GM12878 (cell line): Measurements from ENCODE around the gene PUDP. TPM values are rescaled to one million over a fixed set of nuclear protein-coding genes. Genes with fewer than 3 reads are reported as not detected.

Source experiments
- ATAC-seq: fragments of 200-7000 bp; cut with Tn5 transposase; 3 replicates; pipeline ENCODE4 v1.9.1; 2020; ENCODE audit warnings: mild to moderate bottlenecking, moderate library complexity
- BruUV-seq: library from RNA; stranded (reverse); fragments of 400-500 nt; replicated peaks from 2 replicates; lab custom pipeline; 2021; lab: Mats Ljungman, UMichigan
- CTCF ChIA-PET: fragments of 300-600 bp; sonication (Branson Sonifier 250); formaldehyde crosslinking; extraction: SDS; loops from one replicate; lab custom pipeline; 2021; ENCODE audit warnings: inconsistent platforms; lab: Yijun Ruan, JAX
- POLR2A ChIA-PET: fragments of 350-600 bp; formaldehyde crosslinking; extraction: SDS; loops from one replicate; lab custom pipeline; 2021; ENCODE audit warnings: inconsistent platforms; lab: Charles Lee
- RAD21 ChIA-PET: fragments of 300-600 bp; sonication (Branson Sonifier 250); formaldehyde crosslinking; loops from one replicate; lab custom pipeline; 2023; ENCODE audit warnings: antibody characterized with exemption; ENCODE audit not compliant: unreplicated experiment; lab: Charles Lee
- SMC1A ChIA-PET: fragments of 300-600 bp; sonication (Branson Sonifier 250); formaldehyde crosslinking; loops from one replicate; lab custom pipeline; 2023; ENCODE audit not compliant: unreplicated experiment, uncharacterized antibody; lab: Charles Lee
- DNase-seq: peaks from one replicate; pipeline ENCODE4 v3.0.0-alpha.2; 2011; ENCODE audit warnings: low read depth, low spot score
- FAIRE-seq: peaks from 3 replicates; lab custom pipeline; 2011; peaks lifted over from hg19 to GRCh38; lab: Jason Lieb, UNC
- H2AFZ ChIP-seq: 2 replicates; pipeline ENCODE4 v1.6.0; 2011; ENCODE audit warnings: low read depth, low read length, control low read depth; ENCODE audit not compliant: control insufficient read depth
- H3K27ac ChIP-seq: 2 replicates; pipeline ENCODE4 v1.5.1; 2011; ENCODE audit warnings: control low read depth; ENCODE audit not compliant: control insufficient read depth, insufficient read depth
- H3K27me3 ChIP-seq, 2 experiments: replicated peaks in 1 of 2; 2 replicates each; pipeline versions ENCODE4 v1.6.0 to v1.6.1; 2011; ENCODE audit warnings: low read length in 1 of 2; ENCODE audit not compliant: control insufficient read depth in 2 of 2, insufficient read depth in 2 of 2
- H3K36me3 ChIP-seq, 2 experiments: 2 replicates each; pipeline ENCODE4 v1.5.1; 2011; ENCODE audit warnings: low read length in 1 of 2; ENCODE audit not compliant: control insufficient read depth in 2 of 2, insufficient read depth in 2 of 2
- H3K4me1 ChIP-seq: 2 replicates; pipeline ENCODE4 v1.6.1; 2011; ENCODE audit warnings: mild to moderate bottlenecking, low read length, moderate library complexity, mixed read lengths; ENCODE audit not compliant: control insufficient read depth, insufficient read depth
- H3K4me2 ChIP-seq: 2 replicates; pipeline ENCODE4 v1.6.0; 2011; ENCODE audit warnings: control low read depth; ENCODE audit not compliant: control insufficient read depth, insufficient read depth
- H3K4me3 ChIP-seq: fragments of 200-600 bp; sonication (generic); 2 replicates; pipeline ENCODE4 v1.5.1; 2016
- H3K79me2 ChIP-seq: 2 replicates; pipeline ENCODE4 v1.6.0; 2011; ENCODE audit warnings: low read length; ENCODE audit not compliant: control insufficient read depth, insufficient read depth
- H3K9ac ChIP-seq: 2 replicates; pipeline ENCODE4 v1.8.0; 2011; ENCODE audit warnings: low read length, control low read depth, mixed read lengths; ENCODE audit not compliant: control insufficient read depth, insufficient read depth
- H3K9me3 ChIP-seq: replicated peaks from 3 replicates; pipeline ENCODE4 v1.5.1; 2011; ENCODE audit warnings: mild to moderate bottlenecking, low read length; ENCODE audit not compliant: control insufficient read depth, insufficient read depth
- H4K20me1 ChIP-seq: 2 replicates; pipeline ENCODE4 v1.6.0; 2011; ENCODE audit not compliant: control insufficient read depth, insufficient read depth
- ASH2L ChIP-seq: fragments of 300-600, 200-600 bp; sonication (generic); IDR thresholded peaks from 2 replicates; pipeline ENCODE4 v1.6.1; 2017; ENCODE audit warnings: low read depth, mild to moderate bottlenecking, borderline replicate concordance
- ATF3 ChIP-seq: IDR thresholded peaks from 2 replicates; pipeline ENCODE4 v1.6.1; 2011; ENCODE audit warnings: low read depth, mild to moderate bottlenecking, low read length, moderate library complexity, borderline replicate concordance; ENCODE audit errors: extremely low read depth
- DPF2 ChIP-seq: fragments of 450-650 bp; IDR thresholded peaks from 2 replicates; pipeline ENCODE4 v1.6.1; 2017; ENCODE audit warnings: mild to moderate bottlenecking
- EGR1 ChIP-seq, 2 experiments: IDR thresholded peaks; 1 replicate in 1 of 2; 2 replicates in 1 of 2; pipeline ENCODE4 v1.6.1; 2011 to 2012; ENCODE audit warnings: low read depth in 2 of 2, low read length in 2 of 2, borderline replicate concordance in 1 of 2, mild to moderate bottlenecking in 1 of 2, moderate library complexity in 1 of 2
- NFIC ChIP-seq: IDR thresholded peaks from 2 replicates; pipeline ENCODE4 v1.6.1; 2012; ENCODE audit warnings: low read depth, mild to moderate bottlenecking, inconsistent platforms, low read length, moderate library complexity
- RUNX3 ChIP-seq: IDR thresholded peaks from 2 replicates; pipeline ENCODE4 v1.6.1; 2012; ENCODE audit warnings: low read length, inconsistent platforms
- ZBED1 ChIP-seq: IDR thresholded peaks from 2 replicates; pipeline ENCODE4 v1.6.1; 2016; ENCODE audit warnings: borderline replicate concordance
- ZNF24 ChIP-seq: fragments of 450-650 bp; IDR thresholded peaks from 2 replicates; pipeline ENCODE4 v1.6.1; 2017; ENCODE audit warnings: antibody characterized with exemption, mild to moderate bottlenecking
- ZNF384 ChIP-seq: IDR thresholded peaks from 2 replicates; pipeline ENCODE4 v1.6.1; 2012; ENCODE audit warnings: low read depth, mild to moderate bottlenecking, low read length, improper control_type of control experiment, borderline replicate concordance
- WGBS: methylation state at CpG from one replicate; pipeline ENCODE4 v1.1.6; 2016; ENCODE audit warnings: low lambda C conversion rate; ENCODE audit not compliant: insufficient replicate concordance, insufficient coverage; ENCODE audit errors: missing lambda C conversion rate; 5-methylcytosine and 5-hydroxymethylcytosine counted together
- in situ Hi-C: fragments of 300-500 bp; cut with MboI; formaldehyde crosslinking; loops from 9 replicates; pipeline ENCODE4 v1.14.3; 2018; ENCODE audit warnings: mixed read lengths
- intact Hi-C: fragments of 100-400 bp; cut with micrococcal nuclease; formaldehyde crosslinking; loops from one replicate; pipeline ENCODE4 v1.14.2; 2022; ENCODE audit not compliant: unreplicated experiment
- polyA plus RNA-seq, 11 experiments: library from polyadenylated mRNA; depleted of rRNA in 4 of 11; unstranded in 6 of 11; stranded (reverse) in 5 of 11; fragments of >200 nt; fragmentation: Nextera tagmentation in 4 of 11; fragmentation: Illumina TruSeq in 1 of 11; extraction: Ambion mirVana in 4 of 11; extraction: Trizol in 1 of 11; gene quantifications; 1 replicate in 1 of 11; 2 replicates in 10 of 11; pipeline versions ENCODE4 v1.2.1 to v1.2.3, GENCODE V29; 2011 to 2016; ENCODE audit warnings: inconsistent platforms in 2 of 11, missing spikeins in 2 of 11, low read depth in 1 of 11
- total RNA-seq, 4 experiments: library from RNA; depleted of rRNA in 3 of 4; stranded (reverse); fragments of >200 nt in 3 of 4; fragmentation: Illumina TruSeq in 1 of 4; extraction: Trizol in 1 of 4; gene quantifications; 2 replicates each; pipeline versions ENCODE4 v1.2.1 to v1.2.3, GENCODE V29; 2013 to 2021
- TF ChIP-seq, protein P1 (sequence below): IDR thresholded peaks from 2 replicates; pipeline ENCODE4 v1.6.1; 2012; ENCODE audit warnings: low read length, inconsistent platforms

PUDP gene
- total and polyA plus RNA-seq, 10 of the 15 experiments (the other 5 are each of a cell fraction or from before 2014, with no cell fraction given) = 30.8 to 83.5 (median 61.7) TPM

- CTCF ChIA-PET = interaction anchor here (0.5 to 1.2 kb wide), 4 partner anchors 11 to 162 kb away, joined by 3 to 5 read pairs (median 4); no protein-coding TSS in a partner anchor
- Histone ChIP-seq H3K27me3 (no peaks in the 10 kb centered on the region), H3K79me2 (peaks cover 6% of the 10 kb centered on the region; the same call in 1 of the 2 replicates), H3K4me3 (no peak overlapping the region), H2AFZ (no peak overlapping the region), H3K9me3 (peaks cover 2% of the 10 kb centered on the region; the same call in 1 of the 3 replicates), H3K36me3 (peaks cover 6 to 10% of the 10 kb centered on the region in 2 experiments; a peak in 3 of 4 replicates)
- FAIRE-seq = no peak
- 67% methylated on average over 3 of the region's 3 CpGs for WGBS
- SMC1A ChIA-PET = interaction anchor here (0.7 to 3.2 kb wide), 6 partner anchors 9 to 17 kb away, joined by 3 to 15 read pairs (median 5); no protein-coding TSS in a partner anchor
- no TSS peak for BruUV-seq
- DNase-seq = no peak
- intact Hi-C loops = no loop called here
- TF ChIP-seq ZNF384 (peak; percentile 55; the same call in 1 of the 2 replicates), ATF3 (no peak), NFIC (peak; percentile 40; the same call in 1 of the 2 replicates), ZBED1 (no peak), EGR1 (IDR thresholded peaks at IDR 0.05; ENCODE audit: borderline replicate concordance in 1 of 2, low read depth in 2 of 2, low read length in 2 of 2) (no peak), ZNF24 (peak; percentile 64; the same call in 1 of the 2 replicates), RUNX3 (peak; percentile 85), DPF2 (no peak), ASH2L (no peak)
- TF ChIP-seq, protein P1, sequence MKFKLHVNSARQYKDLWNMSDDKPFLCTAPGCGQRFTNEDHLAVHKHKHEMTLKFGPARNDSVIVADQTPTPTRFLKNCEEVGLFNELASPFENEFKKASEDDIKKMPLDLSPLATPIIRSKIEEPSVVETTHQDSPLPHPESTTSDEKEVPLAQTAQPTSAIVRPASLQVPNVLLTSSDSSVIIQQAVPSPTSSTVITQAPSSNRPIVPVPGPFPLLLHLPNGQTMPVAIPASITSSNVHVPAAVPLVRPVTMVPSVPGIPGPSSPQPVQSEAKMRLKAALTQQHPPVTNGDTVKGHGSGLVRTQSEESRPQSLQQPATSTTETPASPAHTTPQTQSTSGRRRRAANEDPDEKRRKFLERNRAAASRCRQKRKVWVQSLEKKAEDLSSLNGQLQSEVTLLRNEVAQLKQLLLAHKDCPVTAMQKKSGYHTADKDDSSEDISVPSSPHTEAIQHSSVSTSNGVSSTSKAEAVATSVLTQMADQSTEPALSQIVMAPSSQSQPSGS = no peak
- TF ChIP-seq, all 136 proteins: peak for 4
- ATAC-seq = no peak
- Histone ChIP-seq H4K20me1 (no peaks in the 10 kb centered on the region), H3K4me1 (peaks cover 6% of the 10 kb centered on the region; the same call in 1 of the 2 replicates), H3K4me2 (peak overlapping the region; percentile 27), H3K9ac (no peak overlapping the region), H3K27ac (no peak overlapping the region)
- ChIA-PET RAD21 (interaction anchor here (0.6 to 1.1 kb wide), 5 partner anchors 8 to 802 kb away, joined by 3 to 4 read pairs (median 4); no protein-coding TSS in a partner anchor), POLR2A (interaction anchor here (0.6 to 1.9 kb wide), 4 partner anchors 8 to 110 kb away, joined by 3 to 5 read pairs (median 4); no protein-coding TSS in a partner anchor)
- in situ Hi-C loops = no loop called here
Measured at GRCh38 chrX:7102119-7102518, 45.8 kb downstream of the PUDP start.
